IMR-90 (cell line): ENCODE data around the gene CTRL. TPM values are rescaled to one million over a fixed set of nuclear protein-coding genes. Genes with fewer than 3 reads are reported as not detected.

ENCODE experiments used
- ATAC-seq: fragments of 200-7000 bp; cut with Tn5 transposase; 2 replicates; pipeline ENCODE4 v1.9.1; 2020; ENCODE audit warnings: low read depth, mild to moderate bottlenecking, moderate library complexity
- BruUV-seq: library from RNA; stranded (reverse); fragments of 400-500 nt; replicated peaks from 2 replicates; lab custom pipeline; 2021; lab: Mats Ljungman, UMichigan
- CTCF ChIA-PET: fragments of 300-600 bp; formaldehyde crosslinking; extraction: SDS; loops from one replicate; lab custom pipeline; 2021; ENCODE audit warnings: antibody characterized with exemption; lab: Yijun Ruan, JAX
- POLR2A ChIA-PET: fragments of 300-600 bp; sonication (Branson Sonifier 250); formaldehyde crosslinking; loops from one replicate; lab custom pipeline; 2022; ENCODE audit warnings: antibody characterized with exemption; ENCODE audit not compliant: unreplicated experiment; lab: Charles Lee
- DNase-seq: peaks from one replicate; pipeline ENCODE4 v3.0.0; 2013
- H2AFZ ChIP-seq: replicated peaks from 2 replicates; pipeline ENCODE3; 2013; ENCODE audit warnings: low read length, mild to moderate bottlenecking; ENCODE audit not compliant: poor library complexity
- H2AK5ac ChIP-seq: 2 replicates; pipeline ENCODE4 v1.6.1; 2013; ENCODE audit warnings: low read depth, low read length, inconsistent platforms
- H2AK9ac ChIP-seq: replicated peaks from 2 replicates; pipeline ENCODE3; 2013; ENCODE audit warnings: mild to moderate bottlenecking, low read depth, low read length, moderate library complexity; ENCODE audit not compliant: poor library complexity
- H2BK120ac ChIP-seq: 2 replicates; pipeline ENCODE4 v1.6.1; 2013; ENCODE audit warnings: low read depth, low read length, inconsistent platforms
- H2BK15ac ChIP-seq: 3 replicates; pipeline ENCODE4 v1.6.1; 2013; ENCODE audit warnings: low read depth, low read length, inconsistent platforms
- H2BK20ac ChIP-seq: 2 replicates; pipeline ENCODE4 v1.6.1; 2013; ENCODE audit warnings: low read depth, mild to moderate bottlenecking, inconsistent platforms, low read length, moderate library complexity
- H2BK5ac ChIP-seq: 2 replicates; pipeline ENCODE4 v1.6.1; 2013; ENCODE audit warnings: mild to moderate bottlenecking, low read depth, low read length, inconsistent platforms; ENCODE audit not compliant: poor library complexity, severe bottlenecking
- H3K14ac ChIP-seq: replicated peaks from 2 replicates; pipeline ENCODE4 v1.6.1; 2013; ENCODE audit warnings: low read depth, low read length, inconsistent platforms
- H3K18ac ChIP-seq: 2 replicates; pipeline ENCODE4 v1.6.1; 2013; ENCODE audit warnings: low read depth, low read length, control low read depth
- H3K23ac ChIP-seq: 2 replicates; pipeline ENCODE4 v1.6.1; 2013; ENCODE audit warnings: low read depth, low read length, inconsistent platforms
- H3K27ac ChIP-seq: 2 replicates; pipeline ENCODE4 v1.5.1; 2013; ENCODE audit warnings: mild to moderate bottlenecking, control low read depth, low read length; ENCODE audit not compliant: insufficient read depth
- H3K27me3 ChIP-seq: 2 replicates; pipeline ENCODE4 v1.6.1; 2013; ENCODE audit warnings: low read length; ENCODE audit not compliant: control insufficient read depth, insufficient read depth
- H3K36me3 ChIP-seq: 2 replicates; pipeline ENCODE4 v1.6.1; 2013; ENCODE audit warnings: low read length, mixed read lengths; ENCODE audit not compliant: control insufficient read depth, insufficient read depth
- H3K4ac ChIP-seq: 2 replicates; pipeline ENCODE4 v1.6.1; 2013; ENCODE audit warnings: low read depth, low read length, inconsistent platforms
- H3K4me1 ChIP-seq: 2 replicates; pipeline ENCODE4 v1.6.1; 2013; ENCODE audit warnings: low read length, mixed read lengths; ENCODE audit not compliant: control insufficient read depth, insufficient read depth
- H3K4me2 ChIP-seq: 2 replicates; pipeline ENCODE4 v1.6.1; 2013; ENCODE audit warnings: low read depth, mild to moderate bottlenecking, control low read depth, low read length, moderate library complexity
- H3K4me3 ChIP-seq: 2 replicates; pipeline ENCODE4 v1.5.1; 2013; ENCODE audit warnings: low read depth, mild to moderate bottlenecking, control low read depth, low read length, moderate library complexity; ENCODE audit not compliant: insufficient read depth
- H3K56ac ChIP-seq: 2 replicates; pipeline ENCODE4 v1.6.1; 2013; ENCODE audit warnings: low read length, inconsistent platforms; ENCODE audit not compliant: insufficient read depth; ENCODE audit errors: extremely low read depth
- H3K79me1 ChIP-seq, 2 experiments: 2 replicates each; pipeline ENCODE4 v1.6.1; 2013; ENCODE audit warnings: low read length in 2 of 2, inconsistent platforms in 1 of 2, low read depth in 1 of 2
- H3K9ac ChIP-seq: 2 replicates; pipeline ENCODE4 v1.6.1; 2013; ENCODE audit warnings: low read depth, low read length, control low read depth
- H3K9me1 ChIP-seq: 2 replicates; pipeline ENCODE4 v1.6.1; 2013; ENCODE audit warnings: low read length, inconsistent platforms; ENCODE audit not compliant: insufficient read depth
- H3K9me3 ChIP-seq: 2 replicates; pipeline ENCODE4 v1.6.1; 2013; ENCODE audit warnings: low read length; ENCODE audit not compliant: control insufficient read depth, insufficient read depth
- H4K20me1 ChIP-seq: 2 replicates; pipeline ENCODE4 v1.6.1; 2013; ENCODE audit warnings: low read length, inconsistent platforms; ENCODE audit not compliant: insufficient read depth
- H4K5ac ChIP-seq: 2 replicates; pipeline ENCODE4 v1.6.1; 2013; ENCODE audit warnings: mild to moderate bottlenecking, low read depth, low read length, control low read depth
- H4K8ac ChIP-seq, 2 experiments: 2 replicates each; pipeline ENCODE4 v1.6.1; 2013; ENCODE audit warnings: low read depth in 2 of 2, low read length in 2 of 2, control low read depth in 1 of 2, inconsistent platforms in 1 of 2
- H4K91ac ChIP-seq: 2 replicates; pipeline ENCODE4 v1.6.1; 2013; ENCODE audit warnings: low read depth, low read length, inconsistent platforms; ENCODE audit not compliant: insufficient read depth
- BHLHE40 ChIP-seq: fragments of 150-350 bp; IDR thresholded peaks from 2 replicates; pipeline ENCODE4 v1.6.1; 2016; ENCODE audit warnings: mild to moderate bottlenecking, low read depth, low read length
- CHD1 ChIP-seq: IDR thresholded peaks from 2 replicates; pipeline ENCODE4 v1.6.1; 2012; ENCODE audit warnings: low read depth, low read length, improper control_type of control experiment
- FOS ChIP-seq: fragments of 150-350 bp; IDR thresholded peaks from 2 replicates; pipeline ENCODE4 v1.6.1; 2016; ENCODE audit warnings: low read depth, low read length
- MAFK ChIP-seq: IDR thresholded peaks from 2 replicates; pipeline ENCODE4 v1.6.1; 2012; ENCODE audit warnings: low read depth, low read length, improper control_type of control experiment
- MAZ ChIP-seq: IDR thresholded peaks from 2 replicates; pipeline ENCODE4 v1.6.1; 2012; ENCODE audit warnings: low read depth, mild to moderate bottlenecking, low read length, improper control_type of control experiment, moderate library complexity, borderline replicate concordance
- NFE2L2 ChIP-seq: fragments of 150-350 bp; IDR thresholded peaks from 2 replicates; pipeline ENCODE4 v1.6.1; 2016; ENCODE audit warnings: low read depth, mild to moderate bottlenecking, low read length
- POLR2A ChIP-seq: IDR thresholded peaks from 2 replicates; pipeline ENCODE4 v1.6.1; 2012; ENCODE audit warnings: mild to moderate bottlenecking, low read depth, low read length
- RCOR1 ChIP-seq: IDR thresholded peaks from 2 replicates; pipeline ENCODE4 v1.6.1; 2012; ENCODE audit warnings: mild to moderate bottlenecking, low read length, improper control_type of control experiment; ENCODE audit not compliant: insufficient replicate concordance
- RFX5 ChIP-seq: IDR thresholded peaks from 2 replicates; pipeline ENCODE4 v1.8.0; 2012; ENCODE audit warnings: low read depth, mild to moderate bottlenecking, low read length, moderate library complexity
- WGBS, 2 experiments: methylation state at CpG; one replicate each; pipeline versions ENCODE4 v1.1.5 to v1.1.7; 2013; ENCODE audit warnings: missing lambda C conversion rate in 2 of 2; ENCODE audit not compliant: insufficient read length in 1 of 2; ENCODE audit errors: extremely low coverage in 2 of 2; 5-methylcytosine and 5-hydroxymethylcytosine counted together
- dilution Hi-C: fragments of 300-500 bp; cut with HindIII; formaldehyde crosslinking; loops from one replicate; pipeline ENCODE4 v1.14.3; 2018; ENCODE audit warnings: low sequenced_read_pairs; ENCODE audit not compliant: unreplicated experiment
- in situ Hi-C: fragments of 300-500 bp; cut with MboI; formaldehyde crosslinking; loops from 3 replicates; pipeline ENCODE4 v1.14.3; 2019; ENCODE audit warnings: low sequenced_read_pairs, inconsistent platforms, mixed read lengths
- intact Hi-C: fragments of 100-400 bp; cut with micrococcal nuclease; formaldehyde crosslinking; loops from 2 replicates; pipeline ENCODE4 v1.10.0; 2022
- polyA plus RNA-seq, 3 experiments: library from polyadenylated mRNA; depleted of rRNA; stranded (reverse); fragments of >200 nt; gene quantifications; 2 replicates each; pipeline ENCODE4 v1.2.3, GENCODE V29; 2012; ENCODE audit warnings: low replicate concordance in 1 of 3
- total RNA-seq: library from RNA; depleted of rRNA; stranded (reverse); fragments of >200 nt; gene quantifications from 2 replicates; pipeline ENCODE4 v1.2.3, GENCODE V29; 2012
- TF ChIP-seq, protein P1 (sequence below): conservative IDR thresholded peaks from 2 replicates; pipeline ENCODE4 v1.5.1; 2012; ENCODE audit warnings: mild to moderate bottlenecking, low read depth, low read length, improper control_type of control experiment

The CTRL gene
- total and polyA plus RNA-seq, 2 of the 4 experiments (the other 2 are of a cell fraction), result 0.18 to 1.1 TPM

DNA sequence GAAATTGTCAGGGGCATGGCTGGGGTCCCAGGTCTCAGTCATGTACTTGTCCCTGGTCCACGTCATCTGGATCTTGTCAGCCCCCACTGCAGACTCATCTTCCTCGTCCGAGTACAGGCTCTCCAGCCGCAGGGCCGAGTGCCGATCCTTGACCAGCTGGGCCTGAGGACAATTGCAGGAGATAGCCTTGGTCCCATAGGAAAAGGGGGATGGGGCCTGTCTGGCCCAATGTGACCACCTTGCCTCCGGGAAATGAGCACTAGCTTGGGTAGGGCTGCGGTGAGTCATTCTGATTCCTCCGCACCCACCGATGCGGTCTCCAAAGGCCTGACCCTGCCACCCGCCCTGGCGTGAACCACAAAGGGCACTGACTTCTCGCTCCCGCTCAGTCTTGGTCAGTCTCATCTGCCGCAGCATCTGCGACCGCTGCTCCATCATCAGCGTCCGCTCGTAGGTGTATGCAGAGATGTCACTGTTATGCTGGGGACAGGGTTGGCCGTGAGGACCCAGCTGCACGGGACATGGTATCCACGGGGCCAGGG, 13.8 kb upstream of the CTRL start:
- no peak overlapping the region for H4K91ac ChIP-seq
- BruUV-seq, result no TSS peak
- H3K4me2 ChIP-seq, result no peak overlapping the region
- in situ Hi-C loops, result loop anchor here (25.0 kb wide), 1 partner anchor 408 kb away; the partner anchor contains the start of gene RIPOR1
- intact Hi-C loops, result no loop called here
- 90% methylated on average over 11 of the region's 24 CpGs; no CpG with 5 or more reads in 1 of the 2 experiments for WGBS, 2 experiments
- no peaks in the 10 kb centered on the region for H3K9me3 ChIP-seq
- peaks cover 93% of the 10 kb centered on the region for H3K36me3 ChIP-seq
- H3K4me1 ChIP-seq, result no peaks in the 10 kb centered on the region
- ATAC-seq, result no peak
- no peaks in the 10 kb centered on the region; the same call in 1 of the 2 replicates for H3K9me1 ChIP-seq
- H4K5ac ChIP-seq, result no peak overlapping the region
- H2BK5ac ChIP-seq, result no peak overlapping the region
- POLR2A ChIA-PET, result no interaction called here
- H3K9ac ChIP-seq, result no peak overlapping the region
- no peak overlapping the region for H2AFZ ChIP-seq
- H2BK120ac ChIP-seq, result no peak overlapping the region
- H3K18ac ChIP-seq, result no peak overlapping the region
- H3K4me3 ChIP-seq, result no peak overlapping the region
- dilution Hi-C loops, result no loop called here
- no peak overlapping the region for H2AK5ac ChIP-seq
- no peak overlapping the region for H4K8ac ChIP-seq
- no peak for DNase-seq
- H3K27ac ChIP-seq, result no peak overlapping the region
- no peak overlapping the region for H3K23ac ChIP-seq
- no peak overlapping the region for H2AK9ac ChIP-seq
- no peaks in the 10 kb centered on the region for H3K27me3 ChIP-seq
- no peak overlapping the region for H2BK15ac ChIP-seq
- peaks cover 15 to 82% of the 10 kb centered on the region in 2 experiments for H3K79me1 ChIP-seq
- TF ChIP-seq, protein P1, sequence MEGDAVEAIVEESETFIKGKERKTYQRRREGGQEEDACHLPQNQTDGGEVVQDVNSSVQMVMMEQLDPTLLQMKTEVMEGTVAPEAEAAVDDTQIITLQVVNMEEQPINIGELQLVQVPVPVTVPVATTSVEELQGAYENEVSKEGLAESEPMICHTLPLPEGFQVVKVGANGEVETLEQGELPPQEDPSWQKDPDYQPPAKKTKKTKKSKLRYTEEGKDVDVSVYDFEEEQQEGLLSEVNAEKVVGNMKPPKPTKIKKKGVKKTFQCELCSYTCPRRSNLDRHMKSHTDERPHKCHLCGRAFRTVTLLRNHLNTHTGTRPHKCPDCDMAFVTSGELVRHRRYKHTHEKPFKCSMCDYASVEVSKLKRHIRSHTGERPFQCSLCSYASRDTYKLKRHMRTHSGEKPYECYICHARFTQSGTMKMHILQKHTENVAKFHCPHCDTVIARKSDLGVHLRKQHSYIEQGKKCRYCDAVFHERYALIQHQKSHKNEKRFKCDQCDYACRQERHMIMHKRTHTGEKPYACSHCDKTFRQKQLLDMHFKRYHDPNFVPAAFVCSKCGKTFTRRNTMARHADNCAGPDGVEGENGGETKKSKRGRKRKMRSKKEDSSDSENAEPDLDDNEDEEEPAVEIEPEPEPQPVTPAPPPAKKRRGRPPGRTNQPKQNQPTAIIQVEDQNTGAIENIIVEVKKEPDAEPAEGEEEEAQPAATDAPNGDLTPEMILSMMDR, result no peak
- no peak for TF ChIP-seq MAFK
- TF ChIP-seq MAZ, result no peak
- no peak for TF ChIP-seq RFX5
- no peak for TF ChIP-seq BHLHE40
- TF ChIP-seq RCOR1, result no peak
- TF ChIP-seq FOS, result no peak
- TF ChIP-seq POLR2A, result no peak
- TF ChIP-seq CHD1, result no peak
- no peak for TF ChIP-seq NFE2L2
- peaks cover 59% of the 10 kb centered on the region for H4K20me1 ChIP-seq
- no peak overlapping the region for H2BK20ac ChIP-seq
- CTCF ChIA-PET, result no interaction called here
- H3K4ac ChIP-seq, result no peak overlapping the region
- H3K56ac ChIP-seq, result no peak overlapping the region
- no peak overlapping the region for H3K14ac ChIP-seq
